ENCODE results near the gene ADGRD2.

- no peak for TF ChIP-seq REST (IDR thresholded peaks at IDR 0.05; ENCODE audit: insufficient read depth in 1 of 2, low read depth in 2 of 2, low read length in 2 of 2)
- no peak for TF ChIP-seq POLR2AphosphoS5 (IDR thresholded peaks at IDR 0.05; ENCODE audit: low read depth, low read length)
- TF ChIP-seq SIN3A (IDR thresholded peaks at IDR 0.05; ENCODE audit: borderline replicate concordance, insufficient read depth, low read length) = no peak
- no peak for TF ChIP-seq TAF1 (IDR thresholded peaks at IDR 0.05; ENCODE audit: borderline replicate concordance, insufficient read depth, low read length)
- TF ChIP-seq FOXP2 (optimal IDR thresholded peaks at IDR 0.05; ENCODE audit: borderline replicate concordance, extremely low read depth, extremely low read length, insufficient read depth) = no peak
These were observed 77.5 kb downstream of the ADGRD2 start for GRCh38 chr9:124527781-124528180.

Data from PFSK-1 (cell line).